HepG2 (cell line): Measurements from ENCODE around the gene C14orf119. TPM values are rescaled to one million over a fixed set of nuclear protein-coding genes. Genes with fewer than 3 reads are reported as not detected.

Experiments
- ETV5 ChIP-seq: IDR thresholded peaks from 2 replicates; pipeline ENCODE4 v1.6.1; 2018; ENCODE audit warnings: missing biosample characterization, missing genetic modification reagents, inconsistent platforms, borderline replicate concordance
- HNF1B ChIP-seq: sonication (generic); formaldehyde crosslinking; IDR thresholded peaks from 2 replicates; pipeline ENCODE4 v1.5.1; 2020; ENCODE audit warnings: mild to moderate bottlenecking, moderate library complexity, missing genetic modification reagents
- MAFF ChIP-seq: IDR thresholded peaks from 2 replicates; pipeline ENCODE4 v1.6.1; 2011; ENCODE audit warnings: low read depth, low read length, improper control_type of control experiment
- PRDM10 ChIP-seq: sonication (generic); formaldehyde crosslinking; IDR thresholded peaks from 2 replicates; pipeline ENCODE4 v1.4.0; 2020; ENCODE audit warnings: low read depth, missing genetic modification reagents
- ZBTB40 ChIP-seq, 2 experiments: fragments of 450-650 bp in 1 of 2; sonication (generic) in 1 of 2; formaldehyde crosslinking in 1 of 2; IDR thresholded peaks; 2 replicates each; pipeline versions ENCODE4 v1.6.1 to v1.8.0; 2016 to 2022; ENCODE audit warnings: antibody characterized with exemption in 1 of 2, mild to moderate bottlenecking in 1 of 2, missing genetic modification reagents in 1 of 2
- ZFP90 ChIP-seq: sonication (generic); formaldehyde crosslinking; IDR thresholded peaks from 2 replicates; pipeline ENCODE4 v1.8.0; 2022; ENCODE audit warnings: missing genetic modification reagents, mild to moderate bottlenecking, inconsistent platforms, borderline replicate concordance
- ZFY ChIP-seq: sonication (generic); formaldehyde crosslinking; IDR thresholded peaks from 2 replicates; pipeline ENCODE4 v1.4.0; 2020; ENCODE audit warnings: missing genetic modification reagents
- ZNF317 ChIP-seq: sonication (generic); formaldehyde crosslinking; IDR thresholded peaks from 2 replicates; pipeline ENCODE4 v1.5.0; 2020; ENCODE audit warnings: mild to moderate bottlenecking, missing genetic modification reagents
- ZNF382 ChIP-seq: sonication (generic); formaldehyde crosslinking; IDR thresholded peaks from 2 replicates; pipeline ENCODE4 v1.5.0; 2020; ENCODE audit warnings: missing genetic modification reagents, mild to moderate bottlenecking, borderline replicate concordance
- ZNF441 ChIP-seq: sonication (generic); formaldehyde crosslinking; IDR thresholded peaks from 2 replicates; pipeline ENCODE4 v1.7.0; 2021; ENCODE audit warnings: missing genetic modification reagents, borderline replicate concordance
- ZNF496 ChIP-seq: sonication (generic); formaldehyde crosslinking; IDR thresholded peaks from 2 replicates; pipeline ENCODE4 v1.8.1; 2023; ENCODE audit warnings: mild to moderate bottlenecking, moderate library complexity, missing genetic modification reagents; ENCODE audit not compliant: insufficient replicate concordance
- polyA plus RNA-seq, 8 experiments: library from polyadenylated mRNA; depleted of rRNA in 3 of 8; stranded (reverse) in 7 of 8; unstranded in 1 of 8; fragments of >200 nt; fragmentation: Illumina TruSeq in 4 of 8; extraction: Trizol in 4 of 8; gene quantifications; 2 replicates each; pipeline versions ENCODE4 v1.2.1 to v1.2.3, GENCODE V29; 2011 to 2016; ENCODE audit warnings: low read depth in 4 of 8, missing spikeins in 1 of 8, mixed read lengths in 1 of 8; ENCODE audit not compliant: insufficient read depth in 1 of 8
- total RNA-seq, 5 experiments: library from RNA; depleted of rRNA; stranded (reverse); fragments of >200 nt; fragmentation: Illumina TruSeq; extraction: Trizol; gene quantifications; 2 replicates each; pipeline ENCODE4 v1.2.3, GENCODE V29; 2016; ENCODE audit warnings: low read depth in 1 of 5
- TF ChIP-seq, protein P1 (sequence below): sonication (generic); formaldehyde crosslinking; conservative IDR thresholded peaks from 2 replicates; pipeline ENCODE4 v1.4.0; 2020; ENCODE audit warnings: missing genetic modification reagents

The C14orf119 gene
- total and polyA plus RNA-seq, 2 of the 13 experiments (the other 11 are each of a cell fraction or from before 2014, with no cell fraction given): 117 to 206 TPM

GRCh38 chr14:23104591-23105347 lies 9.5 kb downstream of the C14orf119 start, which contains the start of gene CIROP (continued):
- TF ChIP-seq ZBTB40 (IDR thresholded peaks at IDR 0.05): no peak
- no peak for TF ChIP-seq ZBTB40 (CRISPR knock-in tag; IDR thresholded peaks at IDR 0.05)
- TF ChIP-seq, protein P1, sequence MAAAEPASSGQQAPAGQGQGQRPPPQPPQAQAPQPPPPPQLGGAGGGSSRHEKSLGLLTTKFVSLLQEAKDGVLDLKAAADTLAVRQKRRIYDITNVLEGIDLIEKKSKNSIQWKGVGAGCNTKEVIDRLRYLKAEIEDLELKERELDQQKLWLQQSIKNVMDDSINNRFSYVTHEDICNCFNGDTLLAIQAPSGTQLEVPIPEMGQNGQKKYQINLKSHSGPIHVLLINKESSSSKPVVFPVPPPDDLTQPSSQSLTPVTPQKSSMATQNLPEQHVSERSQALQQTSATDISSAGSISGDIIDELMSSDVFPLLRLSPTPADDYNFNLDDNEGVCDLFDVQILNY (CRISPR knock-in tag): no peak
- TF ChIP-seq ZNF382: no peak
- TF ChIP-seq HNF1B (CRISPR knock-in tag): 0 out of 2 replicates have a peak, but pooled peaks have one; percentile 29
- TF ChIP-seq ZFP90 (CRISPR knock-in tag): no peak
- TF ChIP-seq ZNF496: no peak
- TF ChIP-seq ZNF317 (CRISPR knock-in tag): no peak
- peak; percentile 6; the same call in 1 of the 2 replicates for TF ChIP-seq ETV5 (CRISPR knock-in tag)
- TF ChIP-seq ZNF441 (CRISPR knock-in tag): peak; percentile 34; the same call in 1 of the 2 replicates
- TF ChIP-seq ZFY (CRISPR knock-in tag): 0 out of 2 replicates have a peak, but pooled peaks have one; percentile 7
- TF ChIP-seq MAFF: no peak
- no peak for TF ChIP-seq PRDM10
